Testis (tissue), 3 donors: ENCODE measurements around the gene SLC47A1. TPM values are rescaled to one million over a fixed set of nuclear protein-coding genes. Genes with fewer than 3 reads are reported as not detected.
"Not testable (repeated sequence)": the region's sequence is repeated elsewhere in the genome, so short reads cannot be mapped to it uniquely, and the experiment has no call there.

Experiments used
- DNase-seq: peaks from one replicate; pipeline ENCODE4 v3.0.0-alpha.2; 2019
- H3K27ac ChIP-seq, 2 donors: fragments of 200-600 bp; sonication (generic); one replicate each; pipeline ENCODE4 v1.5.1; 2019
- H3K27me3 ChIP-seq: fragments of 200-600 bp; sonication (generic); one replicate; pipeline ENCODE4 v1.5.1; 2019
- H3K36me3 ChIP-seq: fragments of 200-600 bp; sonication (generic); one replicate; pipeline ENCODE4 v1.5.1; 2017; ENCODE audit warnings: low read depth; ENCODE audit errors: missing control alignments
- H3K4me1 ChIP-seq: fragments of 200-600 bp; sonication (generic); one replicate; pipeline ENCODE4 v1.5.1; 2019
- H3K4me3 ChIP-seq, 2 donors: fragments of 200-600 bp; sonication (generic); one replicate each; pipeline ENCODE4 v1.5.1; 2017 to 2019
- H3K9me3 ChIP-seq: fragments of 200-600 bp; sonication (generic); one replicate; pipeline ENCODE4 v1.5.1; 2017
- POLR2A ChIP-seq: fragments of 450-650 bp; IDR thresholded peaks from one replicate; pipeline ENCODE4 v1.6.1; 2017; ENCODE audit warnings: antibody characterized with exemption, mild to moderate bottlenecking, moderate library complexity
- WGBS, 2 donors: methylation state at CpG; one replicate each; pipeline ENCODE4 v1.1.5; 2018; 5-methylcytosine and 5-hydroxymethylcytosine counted together
- intact Hi-C: fragments of 100-400 bp; cut with DNase I; formaldehyde crosslinking; loops from one replicate; pipeline ENCODE4 v1.15.1; 2023; ENCODE audit warnings: low total_unique reads
- polyA plus RNA-seq: library from polyadenylated mRNA; stranded (reverse); fragments of 350-450 nt; fragmentation: Illumina TruSeq; extraction: RNeasy Lipid Tissue Mini Kit (QIAGEN cat#74804); gene quantifications from one replicate; pipeline ENCODE4 v1.2.3, GENCODE V29; 2014; ENCODE audit warnings: low read depth, low replicate concordance; ENCODE audit not compliant: insufficient read depth
- total RNA-seq, 2 donors: library from RNA; depleted of rRNA; stranded (reverse); fragments of >200 nt; gene quantifications; one replicate each; pipeline ENCODE4 v1.2.3, GENCODE V29; 2016
- TF ChIP-seq, protein P1 (sequence below), 3 experiments: fragments of 450-650 bp in 2 of 3; fragments of 200-600 bp in 1 of 3; sonication (generic) in 1 of 3; IDR thresholded peaks; one replicate each; pipeline ENCODE4 v1.5.1; 2016 to 2019; ENCODE audit warnings: antibody characterized with exemption in 3 of 3, mild to moderate bottlenecking in 2 of 3, moderate library complexity in 1 of 3

Gene SLC47A1
- total and polyA plus RNA-seq, 3 donors from 2014 or later: 20.1 to 97.3 (median 39.8) TPM

DNA sequence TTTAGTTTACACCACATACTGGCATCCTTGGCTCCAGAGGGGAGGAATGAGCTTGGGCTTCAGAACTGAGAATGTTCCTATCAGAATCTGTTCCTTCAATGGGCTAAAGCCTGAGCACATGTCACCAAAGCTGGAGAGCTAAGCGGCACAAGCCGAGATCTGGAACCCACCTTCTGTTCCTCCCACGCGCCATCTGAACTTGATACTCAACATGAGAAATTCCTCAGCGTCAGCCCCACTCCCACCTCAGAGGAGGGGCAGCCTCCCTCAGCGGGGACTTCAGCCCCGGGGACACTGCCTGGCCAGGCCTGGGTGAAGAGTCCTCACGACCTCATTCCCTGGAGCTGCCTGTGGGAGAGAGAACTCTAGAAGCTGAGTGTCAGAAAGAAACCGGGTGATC is 22.8 kb upstream of the SLC47A1 start:
- peak overlapping the region; percentile 36 to 57 for H3K27ac ChIP-seq
- intact Hi-C loops: loop anchor here (10.0 kb wide), 1 partner anchor 134 kb away; the partner anchor contains the start of gene ALDH3A2
- peak overlapping the region in 1 of 2 donors; percentile 8 for H3K4me3 ChIP-seq
- WGBS, 2 donors: 29 to 32% methylated on average over 7 to 9 of the region's 9 CpGs
- DNase-seq: peak; percentile 69
- H3K9me3 ChIP-seq: no peaks in the 10 kb centered on the region
- no peak for TF ChIP-seq POLR2A
- TF ChIP-seq, protein P1, sequence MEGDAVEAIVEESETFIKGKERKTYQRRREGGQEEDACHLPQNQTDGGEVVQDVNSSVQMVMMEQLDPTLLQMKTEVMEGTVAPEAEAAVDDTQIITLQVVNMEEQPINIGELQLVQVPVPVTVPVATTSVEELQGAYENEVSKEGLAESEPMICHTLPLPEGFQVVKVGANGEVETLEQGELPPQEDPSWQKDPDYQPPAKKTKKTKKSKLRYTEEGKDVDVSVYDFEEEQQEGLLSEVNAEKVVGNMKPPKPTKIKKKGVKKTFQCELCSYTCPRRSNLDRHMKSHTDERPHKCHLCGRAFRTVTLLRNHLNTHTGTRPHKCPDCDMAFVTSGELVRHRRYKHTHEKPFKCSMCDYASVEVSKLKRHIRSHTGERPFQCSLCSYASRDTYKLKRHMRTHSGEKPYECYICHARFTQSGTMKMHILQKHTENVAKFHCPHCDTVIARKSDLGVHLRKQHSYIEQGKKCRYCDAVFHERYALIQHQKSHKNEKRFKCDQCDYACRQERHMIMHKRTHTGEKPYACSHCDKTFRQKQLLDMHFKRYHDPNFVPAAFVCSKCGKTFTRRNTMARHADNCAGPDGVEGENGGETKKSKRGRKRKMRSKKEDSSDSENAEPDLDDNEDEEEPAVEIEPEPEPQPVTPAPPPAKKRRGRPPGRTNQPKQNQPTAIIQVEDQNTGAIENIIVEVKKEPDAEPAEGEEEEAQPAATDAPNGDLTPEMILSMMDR (IDR thresholded peaks at IDR 0.05): no peak
- H3K36me3 ChIP-seq: no peaks in the 10 kb centered on the region
- H3K4me1 ChIP-seq: peaks cover 7% of the 10 kb centered on the region
- no peaks in the 10 kb centered on the region for H3K27me3 ChIP-seq

DNA sequence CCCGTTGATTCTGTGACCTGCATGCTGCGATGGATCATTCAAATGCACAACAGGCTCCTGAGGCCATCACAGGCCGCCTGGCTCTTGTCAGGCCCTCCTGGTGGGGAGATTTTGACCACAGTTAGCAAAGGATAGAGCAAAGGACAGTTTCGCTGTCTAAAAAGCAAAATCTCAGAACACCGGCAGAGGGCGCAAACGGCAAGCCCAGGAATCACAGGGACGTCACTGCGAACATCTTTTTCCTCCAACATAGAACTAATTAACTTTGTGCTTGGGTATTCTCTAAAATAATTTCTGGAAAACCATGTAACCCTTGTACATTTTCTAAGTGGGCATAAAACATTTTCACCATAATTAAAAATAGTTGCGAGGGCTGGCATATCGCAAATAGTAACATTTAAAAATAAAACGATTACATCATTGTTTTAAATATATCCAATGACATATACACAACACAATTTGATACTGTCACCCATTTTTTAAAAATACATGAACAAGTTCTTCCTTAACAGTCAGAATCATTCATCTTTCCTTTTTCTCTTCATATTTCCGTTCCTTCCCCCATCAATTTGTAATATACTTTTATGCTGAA is 19.7 kb upstream of the SLC47A1 start:
- 17 to 28% methylated on average over 13 of the region's 13 CpGs for WGBS, 2 donors
- H3K27me3 ChIP-seq: no peaks in the 10 kb centered on the region
- H3K4me3 ChIP-seq: no peak overlapping the region
- H3K9me3 ChIP-seq: no peaks in the 10 kb centered on the region
- intact Hi-C loops: loop anchor here (10.0 kb wide), 1 partner anchor 131 kb away; the partner anchor contains the start of gene ALDH3A2
- no peak overlapping the region for H3K27ac ChIP-seq
- H3K36me3 ChIP-seq: no peaks in the 10 kb centered on the region
- peak; percentile 85 for DNase-seq
- peaks cover 4% of the 10 kb centered on the region for H3K4me1 ChIP-seq
- TF ChIP-seq, protein P1 (IDR thresholded peaks at IDR 0.05): peak; percentile 85 to 90 (median 90)
- no peak for TF ChIP-seq POLR2A

DNA sequence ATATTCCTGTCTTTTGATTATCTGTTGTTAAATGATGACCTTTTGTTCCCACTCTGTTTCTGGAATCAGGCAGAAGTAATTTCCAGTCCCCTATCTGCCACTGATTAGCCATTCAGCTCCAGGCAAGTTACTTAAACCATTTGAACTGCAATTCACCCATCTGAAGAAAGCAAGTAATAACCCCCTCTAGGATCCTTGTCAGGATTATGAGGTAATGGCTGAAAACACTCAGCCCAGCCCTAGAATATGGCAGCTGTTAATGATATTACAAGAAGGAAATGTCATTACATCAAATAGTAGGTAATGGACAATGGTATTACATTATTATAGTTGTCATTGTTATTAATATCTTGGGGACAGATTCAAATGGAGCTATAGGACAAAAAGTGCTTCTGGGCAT is 16.0 kb upstream of the SLC47A1 start:
- no peak for TF ChIP-seq POLR2A
- TF ChIP-seq, protein P1 (IDR thresholded peaks at IDR 0.05): no peak
- Histone ChIP-seq H3K36me3 (no peaks in the 10 kb centered on the region), H3K4me1 (peaks cover 11% of the 10 kb centered on the region), H3K4me3 (no peak overlapping the region), H3K27me3 (no peaks in the 10 kb centered on the region), H3K9me3 (no peaks in the 10 kb centered on the region), H3K27ac (peak overlapping the region in 1 of 2 donors; percentile 45)
- intact Hi-C loops: loop anchor here (5.0 to 10.0 kb wide), 3 partner anchors 127 to 250 kb away; partner anchors contain the start of gene ALDH3A2
- DNase-seq: no peak

DNA sequence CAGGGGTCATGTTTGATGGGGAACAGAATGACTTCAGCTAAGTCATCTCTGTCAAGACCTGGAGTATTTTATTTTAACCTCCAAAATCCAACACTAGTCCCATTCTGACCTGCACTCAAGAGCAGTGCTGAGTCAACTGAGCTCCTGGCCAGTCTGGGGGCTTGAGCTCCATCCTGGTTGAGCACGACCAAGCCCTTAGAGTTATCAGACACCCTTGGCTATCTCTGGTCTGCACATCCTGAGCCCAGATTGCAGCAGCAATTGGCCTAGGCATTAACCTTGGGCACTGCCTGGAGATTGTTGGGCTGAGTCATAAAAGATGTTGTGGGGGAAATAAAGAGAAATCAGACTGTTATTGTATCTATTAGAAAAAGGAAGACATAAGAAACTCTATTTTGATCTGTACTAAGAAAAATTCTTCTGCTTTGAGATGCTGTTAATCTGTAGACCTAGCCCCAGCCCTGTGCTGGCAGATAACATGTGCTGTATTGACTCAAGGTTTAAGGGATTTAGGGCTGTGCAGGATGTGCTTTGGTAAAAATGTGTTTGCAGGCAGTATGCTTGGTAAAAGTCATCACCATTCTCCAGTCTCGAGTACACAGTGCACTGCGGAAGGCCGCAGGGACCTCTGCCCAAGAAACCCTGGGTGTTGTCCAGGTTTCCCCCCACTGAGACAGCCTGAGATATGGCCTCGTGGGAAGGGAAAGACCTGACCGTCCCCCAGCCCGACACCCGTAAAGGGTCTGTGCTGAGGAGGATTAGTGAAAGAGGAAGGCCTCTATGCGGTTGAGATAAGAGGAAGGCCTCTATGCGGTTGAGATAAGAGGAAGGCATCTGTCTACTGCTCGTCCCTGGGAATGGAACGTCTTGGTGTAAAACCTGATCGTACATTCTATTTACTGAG is 14.0 kb upstream of the SLC47A1 start:
- 30 to 51% methylated on average over 13 of the region's 13 CpGs for WGBS, 2 donors
- intact Hi-C loops: loop anchor here (5.0 to 10.0 kb wide), 3 partner anchors 125 to 248 kb away; partner anchors contain the start of gene ALDH3A2
- H3K27me3 ChIP-seq: not testable (repeated sequence)

DNA sequence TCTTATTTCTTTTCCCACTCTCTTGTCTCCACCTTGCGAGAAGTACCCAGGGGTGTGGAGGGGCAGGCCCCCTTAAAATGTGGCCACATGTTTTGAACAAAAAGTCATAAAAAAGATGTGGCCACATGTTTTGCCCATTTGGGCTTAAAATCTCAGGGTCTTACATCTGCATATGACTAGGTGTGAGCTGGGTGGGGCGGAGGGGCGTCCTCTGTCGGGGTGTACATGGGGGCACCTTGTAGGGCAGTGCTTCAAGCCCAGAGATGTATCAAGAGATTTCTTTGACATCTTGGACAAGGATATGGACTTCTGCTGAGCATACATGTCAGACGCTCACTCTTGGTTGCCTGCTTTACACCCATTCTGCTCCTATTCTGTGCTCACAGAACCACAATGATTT is 13.0 kb upstream of the SLC47A1 start:
- H3K4me3 ChIP-seq: no peak overlapping the region
- WGBS, 2 donors: 93 to 99% methylated on average over 5 of the region's 5 CpGs
- TF ChIP-seq, protein P1 (IDR thresholded peaks at IDR 0.05): no peak
- no peak for TF ChIP-seq POLR2A
- intact Hi-C loops: no loop called here
- H3K4me1 ChIP-seq: peaks cover 11% of the 10 kb centered on the region
- H3K27ac ChIP-seq: peak overlapping the region in 1 of 2 donors; percentile 61
- no peaks in the 10 kb centered on the region for H3K9me3 ChIP-seq
- DNase-seq: no peak
- H3K27me3 ChIP-seq: no peaks in the 10 kb centered on the region
- H3K36me3 ChIP-seq: no peaks in the 10 kb centered on the region

More for the DNA sequence above, 14.0 kb upstream of the SLC47A1 start:
- DNase-seq: peak; percentile 28
- Histone ChIP-seq H3K4me1 (peaks cover 11% of the 10 kb centered on the region), H3K27ac (peak overlapping the region; percentile 42 to 71)
- not testable (repeated sequence) for H3K36me3 ChIP-seq, H3K9me3 ChIP-seq, H3K4me3 ChIP-seq
